SK-N-SH (cell line): Measurements from ENCODE around the gene CES5A. TPM values are rescaled to one million over a fixed set of nuclear protein-coding genes. Genes with fewer than 3 reads are reported as not detected.

Source experiments
- CTCF ChIA-PET: fragments of 300-600, 350-600 bp; formaldehyde crosslinking; extraction: SDS; loops from one replicate; lab custom pipeline; 2021; lab: Yijun Ruan, JAX
- POLR2A ChIA-PET: fragments of 350-600 bp; sonication (Branson Sonifier 250); formaldehyde crosslinking; extraction: SDS; loops from one replicate; lab custom pipeline; 2020; ENCODE audit warnings: antibody characterized with exemption, inconsistent platforms; lab: Yijun Ruan, JAX
- DNase-seq: peaks from one replicate; pipeline ENCODE4 v3.0.0; 2012
- H2AFZ ChIP-seq: fragments of 200-600 bp; sonication (generic); 2 replicates; pipeline ENCODE4 v1.8.1; 2016; ENCODE audit warnings: antibody characterized with exemption, mild to moderate bottlenecking, low read depth
- H3F3A ChIP-seq: fragments of 200-600 bp; sonication (generic); replicated peaks from 2 replicates; pipeline ENCODE3; 2016; ENCODE audit warnings: antibody characterized with exemption, mild to moderate bottlenecking; ENCODE audit not compliant: insufficient read depth
- H3K27ac ChIP-seq, 2 experiments: fragments of 200-500 bp in 1 of 2; fragments of 200-600 bp in 1 of 2; sonication (Bioruptor generic) in 1 of 2; sonication (generic), shearing (Covaris generic) in 1 of 2; 2 replicates each; pipeline versions ENCODE4 v1.5.1 to v1.6.1; 2014 to 2016; ENCODE audit warnings: low read depth in 2 of 2, inconsistent platforms in 1 of 2, low read length in 1 of 2, mild to moderate bottlenecking in 1 of 2, mixed read lengths in 1 of 2
- H3K27me3 ChIP-seq: fragments of 200-600 bp; sonication (generic), shearing (Covaris generic); 2 replicates; pipeline ENCODE4 v1.6.1; 2016; ENCODE audit warnings: mixed run types; ENCODE audit not compliant: insufficient read depth
- H3K36me3 ChIP-seq, 2 experiments: fragments of 200-500 bp in 1 of 2; fragments of 200-600 bp in 1 of 2; sonication (Bioruptor generic) in 1 of 2; sonication (generic) in 1 of 2; replicated peaks in 1 of 2; 2 replicates each; pipeline versions ENCODE3 to v1.5.1; 2014 to 2016; ENCODE audit warnings: low read length in 1 of 2, mild to moderate bottlenecking in 1 of 2; ENCODE audit not compliant: insufficient read depth in 2 of 2, control insufficient read depth in 1 of 2
- H3K4me1 ChIP-seq, 2 experiments: fragments of 200-500 bp in 1 of 2; fragments of 200-600 bp in 1 of 2; sonication (Bioruptor generic) in 1 of 2; sonication (generic), shearing (Covaris generic) in 1 of 2; 2 replicates each; pipeline versions ENCODE4 v1.5.1 to v1.6.1; 2014 to 2016; ENCODE audit warnings: low read depth in 1 of 2, low read length in 1 of 2, mixed run types in 1 of 2; ENCODE audit not compliant: insufficient read depth in 2 of 2, control insufficient read depth in 1 of 2
- H3K4me2 ChIP-seq: fragments of 200-600 bp; sonication (generic), shearing (Covaris generic); 2 replicates; pipeline ENCODE4 v1.6.1; 2017; ENCODE audit warnings: mixed run types
- H3K4me3 ChIP-seq, 2 experiments: fragments of 200-500 bp in 1 of 2; fragments of 200-600 bp in 1 of 2; sonication (Bioruptor generic) in 1 of 2; sonication (generic), shearing (Covaris generic) in 1 of 2; 2 replicates each; pipeline versions ENCODE4 v1.5.1 to v1.8.1; 2014 to 2016; ENCODE audit warnings: low read depth in 2 of 2, inconsistent platforms in 1 of 2, low read length in 1 of 2, mild to moderate bottlenecking in 1 of 2, mixed read lengths in 1 of 2, moderate library complexity in 1 of 2
- H3K79me2 ChIP-seq: fragments of 200-600 bp; sonication (generic); 2 replicates; pipeline ENCODE4 v1.8.1; 2017; ENCODE audit warnings: mild to moderate bottlenecking; ENCODE audit not compliant: insufficient read depth
- H3K9ac ChIP-seq: fragments of 200-600 bp; sonication (generic); 2 replicates; pipeline ENCODE4 v1.6.1; 2017; ENCODE audit warnings: mixed run types
- H3K9me2 ChIP-seq: fragments of 200-600 bp; sonication (generic); 2 replicates; pipeline ENCODE4 v1.6.1; 2017; ENCODE audit warnings: mixed run types
- H3K9me3 ChIP-seq: fragments of 200-600 bp; sonication (generic); 2 replicates; pipeline ENCODE4 v1.6.1; 2017; ENCODE audit warnings: mixed run types, mild to moderate bottlenecking, moderate library complexity
- H4K20me1 ChIP-seq: fragments of 200-600 bp; sonication (generic); 2 replicates; pipeline ENCODE4 v1.6.1; 2017; ENCODE audit warnings: mild to moderate bottlenecking, mixed run types; ENCODE audit not compliant: insufficient read depth
- CTCF ChIP-seq: fragments of 200-600 bp; sonication (generic); IDR thresholded peaks from 2 replicates; pipeline ENCODE4 v1.6.1; 2017; ENCODE audit warnings: antibody characterized with exemption, mild to moderate bottlenecking, moderate library complexity
- ELF1 ChIP-seq: IDR thresholded peaks from 2 replicates; pipeline ENCODE4 v1.4.0; 2012
- GABPA ChIP-seq: IDR thresholded peaks from 2 replicates; pipeline ENCODE4 v1.4.0; 2012; ENCODE audit warnings: low read depth, mild to moderate bottlenecking
- GATA2 ChIP-seq: sonication (generic); formaldehyde crosslinking; IDR thresholded peaks from 2 replicates; pipeline ENCODE4 v1.5.0; 2020; ENCODE audit warnings: mild to moderate bottlenecking, missing genetic modification reagents
- MXI1 ChIP-seq: IDR thresholded peaks from 2 replicates; pipeline ENCODE4 v1.6.1; 2012; ENCODE audit warnings: mild to moderate bottlenecking, low read depth, low read length, improper control_type of control experiment
- PBX3 ChIP-seq: IDR thresholded peaks from 2 replicates; pipeline ENCODE4; 2012
- RCOR1 ChIP-seq: fragments of 150-350 bp; IDR thresholded peaks from 2 replicates; pipeline ENCODE4 v1.6.1; 2017; ENCODE audit warnings: antibody characterized with exemption, low read length
- REST ChIP-seq: IDR thresholded peaks from 2 replicates; pipeline ENCODE4 v1.6.1; 2012; ENCODE audit warnings: mild to moderate bottlenecking, low read depth, low read length, moderate library complexity
- RXRA ChIP-seq: IDR thresholded peaks from 2 replicates; pipeline ENCODE4 v1.4.0; 2012; ENCODE audit warnings: low read depth, mild to moderate bottlenecking, borderline replicate concordance
- SIN3A ChIP-seq: IDR thresholded peaks from 2 replicates; pipeline ENCODE4 v1.6.1; 2012; ENCODE audit warnings: low read depth, mild to moderate bottlenecking, low read length, moderate library complexity, borderline replicate concordance
- TCF12 ChIP-seq: IDR thresholded peaks from 2 replicates; pipeline ENCODE4 v1.4.0; 2012
- TEAD4 ChIP-seq: IDR thresholded peaks from 2 replicates; pipeline ENCODE4 v1.4.0; 2012; ENCODE audit warnings: mild to moderate bottlenecking, borderline replicate concordance; ENCODE audit not compliant: insufficient read depth
- USF1 ChIP-seq: IDR thresholded peaks from 2 replicates; pipeline ENCODE4 v1.4.0; 2012; ENCODE audit warnings: low read depth, borderline replicate concordance
- WGBS: methylation state at CpG from one replicate; pipeline ENCODE4 v1.1.6; 2017; ENCODE audit warnings: low lambda C conversion rate; 5-methylcytosine and 5-hydroxymethylcytosine counted together
- polyA plus RNA-seq, 3 experiments: library from polyadenylated mRNA; depleted of rRNA; stranded (reverse); fragments of >200 nt; gene quantifications; 2 replicates each; pipeline ENCODE4 v1.2.3, GENCODE V29; 2012

CES5A gene
- polyA plus RNA-seq, 1 of the 3 experiments (the other 2 are of a cell fraction): not detected

- Histone ChIP-seq H3F3A (no peaks in the 10 kb centered on the region), H3K27ac (no peak overlapping the region), H3K9me2 (no peaks in the 10 kb centered on the region), H4K20me1 (no peaks in the 10 kb centered on the region), H3K4me1 (peaks cover 0 to 2% of the 10 kb centered on the region in 2 experiments; a peak in 1 of 4 replicates), H3K9ac (no peak overlapping the region), H2AFZ (no peak overlapping the region), H3K4me2 (no peak overlapping the region), H3K9me3 (no peaks in the 10 kb centered on the region), H3K36me3 (no peaks in the 10 kb centered on the region), H3K27me3 (no peaks in the 10 kb centered on the region), H3K79me2 (no peaks in the 10 kb centered on the region), H3K4me3 (no peak overlapping the region)
- TF ChIP-seq ELF1 (no peak), TCF12 (no peak), RCOR1 (no peak), GATA2 (no peak), GABPA (no peak), REST (no peak), PBX3 (no peak), MXI1 (no peak), SIN3A (no peak), RXRA (no peak), TEAD4 (no peak), USF1 (no peak), CTCF (no peak)
- no peak for DNase-seq
- WGBS: 54% methylated on average over 3 of the region's 3 CpGs
- ChIA-PET CTCF (interaction anchor here (0.7 to 4.5 kb wide), 3 partner anchors 11 to 392 kb away, joined by 3 to 18 read pairs (median 6); no protein-coding TSS in a partner anchor), POLR2A (no interaction called here)
Measured at GRCh38 chr16:55856950-55857349, 18.2 kb downstream of the CES5A start.
